NCI-H2227 treated with DMSO at 0.1 percent for 48 hours (cell line): ENCODE results near the gene SCRN3.
"Not testable (repeated sequence)": the region's sequence is repeated elsewhere in the genome, so short reads cannot be mapped to it uniquely, and the experiment has no call there.

Experiments used
- DNase-seq: peaks from one replicate; lab custom pipeline; 2025; lab: John Stamatoyannopoulos, UW

The SCRN3 gene, protein sequence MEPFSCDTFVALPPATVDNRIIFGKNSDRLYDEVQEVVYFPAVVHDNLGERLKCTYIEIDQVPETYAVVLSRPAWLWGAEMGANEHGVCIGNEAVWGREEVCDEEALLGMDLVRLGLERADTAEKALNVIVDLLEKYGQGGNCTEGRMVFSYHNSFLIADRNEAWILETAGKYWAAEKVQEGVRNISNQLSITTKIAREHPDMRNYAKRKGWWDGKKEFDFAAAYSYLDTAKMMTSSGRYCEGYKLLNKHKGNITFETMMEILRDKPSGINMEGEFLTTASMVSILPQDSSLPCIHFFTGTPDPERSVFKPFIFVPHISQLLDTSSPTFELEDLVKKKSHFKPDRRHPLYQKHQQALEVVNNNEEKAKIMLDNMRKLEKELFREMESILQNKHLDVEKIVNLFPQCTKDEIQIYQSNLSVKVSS

DNA sequence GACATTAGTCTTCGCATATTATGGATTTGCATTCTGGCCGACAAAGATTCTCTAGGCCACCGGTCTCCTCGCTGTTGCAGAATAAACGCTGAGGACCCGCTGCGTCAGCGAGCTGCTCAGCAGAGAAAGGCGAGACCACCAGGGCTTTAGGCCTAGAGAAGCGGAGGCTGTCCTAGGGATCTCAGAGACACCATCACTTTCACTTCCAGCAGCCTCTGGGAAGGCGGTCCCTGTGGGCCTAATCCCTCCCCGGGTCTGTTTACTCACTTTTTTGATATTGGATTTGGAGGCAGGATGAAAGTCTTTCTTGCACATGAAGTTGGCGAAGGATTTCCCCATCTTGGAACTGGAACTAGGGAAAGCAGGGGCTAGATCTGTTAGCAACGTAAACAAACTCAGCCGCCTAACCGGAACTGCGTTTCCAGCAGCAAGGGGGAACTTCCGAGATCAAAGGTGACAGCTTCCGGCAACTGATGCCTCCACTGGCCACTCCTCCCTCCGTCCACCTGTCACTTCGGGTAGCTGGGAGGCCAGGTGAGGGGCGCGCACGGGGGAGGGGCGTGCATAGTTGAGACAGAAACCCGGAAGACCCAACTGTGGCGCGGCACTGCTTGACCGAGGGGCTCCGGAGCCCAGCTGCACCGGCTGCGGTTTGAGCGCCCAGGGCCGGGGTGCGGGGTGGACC is at the start of gene SCRN3:
SCRN3 (plus strand) TSS at position 447 of the 685 bp plus-strand sequence. CDS start 2,554 bp downstream, outside the sequence.
- peak; percentile 90 for DNase-seq

DNA sequence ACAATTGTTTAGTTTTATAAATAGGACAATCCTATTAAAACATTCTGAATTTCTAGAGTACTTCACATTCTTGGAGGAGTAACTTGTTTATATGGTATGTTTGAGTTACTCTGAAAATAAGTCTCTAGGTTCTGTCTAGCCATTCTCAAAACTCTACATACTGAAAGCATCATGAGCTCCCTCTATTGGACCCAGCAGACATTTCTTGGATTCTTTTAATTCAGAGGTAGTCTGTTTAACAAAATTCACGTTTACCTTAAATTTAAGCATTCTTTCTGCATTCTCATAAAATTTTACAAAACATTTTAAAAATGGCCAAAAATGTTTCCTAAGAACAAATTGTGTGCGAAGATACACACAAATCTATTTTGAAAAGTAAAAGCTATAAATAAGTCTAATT is 45.5 kb upstream of the SCRN3 start:
- DNase-seq, result peak; percentile 16

DNA sequence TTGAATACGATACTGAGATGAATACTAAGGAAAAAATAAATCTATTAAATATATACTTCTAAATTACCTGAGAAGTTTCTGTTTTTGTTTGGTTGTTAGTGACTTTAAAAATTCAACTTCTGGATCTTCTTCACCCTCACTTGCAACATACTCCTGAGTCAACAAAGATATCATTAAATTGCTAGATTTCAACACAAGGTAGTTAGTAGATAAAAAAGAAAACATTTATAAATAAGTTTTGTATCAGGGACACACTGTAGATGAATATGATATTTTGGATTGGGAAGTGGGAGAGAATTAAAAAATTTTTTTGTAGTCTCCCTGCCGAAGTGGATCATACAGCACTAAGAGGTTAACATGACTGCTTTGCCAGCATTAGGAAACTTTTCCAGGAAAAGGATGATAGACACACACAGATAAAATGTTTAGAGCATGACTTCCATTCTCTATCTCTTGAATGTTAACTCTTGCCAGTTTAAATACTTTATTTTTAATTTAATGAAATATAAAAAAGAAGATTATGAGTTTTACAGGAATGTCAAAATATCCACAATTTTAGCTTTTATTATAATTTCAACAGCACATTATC is 44.8 kb upstream of the SCRN3 start:
- no peak for DNase-seq

DNA sequence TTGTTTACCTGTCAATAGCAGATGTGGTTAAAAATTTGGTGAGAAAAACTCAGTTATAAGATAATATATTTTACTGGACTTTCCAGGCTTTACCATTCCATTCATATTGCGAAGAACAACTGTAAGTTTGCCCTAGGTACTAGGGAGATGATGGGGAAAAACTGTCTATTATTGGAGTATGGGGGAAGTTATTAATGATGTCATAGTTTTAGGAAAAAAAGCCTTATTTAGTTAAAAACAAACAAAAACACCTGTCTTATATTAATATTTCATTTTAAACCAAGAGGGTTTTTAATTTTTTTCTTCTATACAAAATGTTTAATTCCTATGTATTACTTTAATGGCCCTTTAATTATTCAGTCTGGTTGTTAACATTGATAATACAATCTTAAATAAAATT is 42.5 kb upstream of the SCRN3 start:
- no peak for DNase-seq

DNA sequence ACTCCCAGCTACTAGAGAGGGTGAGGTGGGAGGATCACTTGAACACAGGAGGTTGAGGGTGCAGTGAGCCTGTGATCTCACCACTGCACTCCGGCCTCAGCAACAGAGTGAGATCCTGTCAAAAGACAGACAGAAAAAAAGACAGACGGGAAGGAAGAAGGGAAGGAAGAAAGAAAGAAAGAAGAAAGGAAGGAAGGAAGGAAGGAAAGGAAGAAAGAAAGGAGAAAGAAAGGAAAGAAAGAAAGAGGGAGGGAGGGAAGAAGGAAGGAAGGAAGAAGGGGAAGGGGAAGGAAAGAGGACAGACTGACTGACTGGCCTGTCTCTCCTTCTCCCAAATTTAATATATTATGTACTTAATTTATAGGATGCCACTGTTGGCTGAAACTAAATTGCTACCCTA is 39.2 kb upstream of the SCRN3 start:
- no peak for DNase-seq

DNA sequence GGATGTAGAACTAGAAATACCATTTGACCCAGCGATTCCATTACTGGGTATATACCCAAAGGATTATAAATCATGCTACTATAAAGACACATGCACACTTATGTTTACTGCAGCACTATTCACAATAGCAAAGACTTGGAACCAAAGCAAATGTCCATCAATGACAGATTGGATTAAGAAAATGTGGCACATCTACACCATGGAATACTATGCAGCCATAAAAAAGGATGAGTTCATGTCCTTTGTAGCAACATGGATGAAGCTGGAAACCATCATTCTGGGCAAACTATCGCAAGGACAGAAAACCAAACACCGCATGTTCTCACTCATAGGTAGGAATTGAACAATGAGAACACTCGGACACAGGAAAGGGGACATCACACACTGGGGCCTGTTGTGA is 35.9 kb upstream of the SCRN3 start:
- DNase-seq, result not testable (repeated sequence)

DNA sequence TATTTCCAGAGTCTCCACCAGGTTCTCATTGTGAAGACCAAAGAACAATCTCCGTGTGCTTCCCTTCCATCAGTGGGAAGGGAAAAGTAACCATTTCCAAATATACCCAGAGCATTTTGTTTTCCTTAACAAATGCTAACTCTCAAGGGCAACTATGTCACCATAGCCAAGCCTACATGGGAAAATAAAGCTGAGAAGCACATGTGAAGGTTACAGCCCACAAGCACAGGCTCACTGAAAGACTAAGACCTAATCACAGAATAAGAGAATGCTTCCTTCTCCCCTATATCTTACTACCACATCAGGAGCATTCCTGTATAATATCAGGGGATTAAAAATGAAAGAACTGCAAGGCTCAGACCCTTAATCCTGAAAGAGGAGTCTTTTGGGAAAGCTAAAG is 32.6 kb upstream of the SCRN3 start:
- DNase-seq, result no peak

DNA sequence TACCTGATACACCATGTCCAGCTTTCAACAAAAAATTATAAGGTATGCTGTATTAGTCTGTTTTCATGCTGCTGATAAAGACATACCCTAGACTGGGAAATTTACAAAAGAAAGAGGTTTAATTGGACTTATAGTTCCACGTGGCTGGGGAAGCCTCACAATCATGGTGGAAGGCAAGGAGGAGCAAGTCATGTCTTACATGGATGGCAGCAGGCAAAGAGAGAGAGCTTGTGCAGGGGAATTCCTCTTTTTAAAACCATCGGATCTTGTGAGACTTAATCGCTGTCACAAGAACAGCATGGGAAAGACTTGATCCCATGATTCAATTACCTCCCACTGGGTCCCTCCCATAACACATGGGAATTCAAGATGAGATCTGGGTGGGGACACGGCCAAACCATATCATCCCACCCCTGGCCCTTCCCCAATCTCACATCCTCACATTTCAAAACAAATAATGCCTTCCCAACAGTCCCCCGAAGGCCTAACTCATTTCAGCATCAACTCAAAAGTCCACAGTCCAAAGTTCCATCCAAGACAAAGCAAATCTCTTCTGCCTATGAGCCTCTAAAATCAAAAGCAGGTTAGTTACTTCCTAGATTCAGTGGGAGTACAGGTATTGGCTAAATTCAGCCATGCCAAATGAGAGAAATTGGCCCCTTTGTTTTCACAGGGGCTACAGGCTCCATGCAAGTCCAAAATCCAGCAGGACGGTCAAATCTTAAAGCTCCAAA is 31.9 kb upstream of the SCRN3 start:
- not testable (repeated sequence) for DNase-seq

DNA sequence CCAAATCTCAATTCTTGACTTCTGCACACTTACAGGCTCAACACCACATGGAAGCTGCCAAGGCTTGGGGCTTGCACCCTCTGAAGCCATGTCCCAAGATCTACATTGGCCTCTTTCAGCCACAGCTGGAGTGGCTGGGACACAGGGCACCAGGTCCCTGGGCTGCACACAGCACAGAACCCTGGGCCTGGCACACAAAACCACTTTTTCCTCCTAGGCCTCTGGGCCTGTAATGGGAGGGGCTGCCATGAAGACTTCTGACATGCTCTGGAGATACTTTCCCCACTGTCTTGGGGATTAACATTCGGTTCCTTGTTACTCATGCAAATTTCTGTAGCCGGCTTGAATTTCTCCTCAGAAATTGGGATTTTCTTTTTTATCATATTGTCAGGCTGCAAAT is 30.9 kb upstream of the SCRN3 start:
- DNase-seq, result no peak

DNA sequence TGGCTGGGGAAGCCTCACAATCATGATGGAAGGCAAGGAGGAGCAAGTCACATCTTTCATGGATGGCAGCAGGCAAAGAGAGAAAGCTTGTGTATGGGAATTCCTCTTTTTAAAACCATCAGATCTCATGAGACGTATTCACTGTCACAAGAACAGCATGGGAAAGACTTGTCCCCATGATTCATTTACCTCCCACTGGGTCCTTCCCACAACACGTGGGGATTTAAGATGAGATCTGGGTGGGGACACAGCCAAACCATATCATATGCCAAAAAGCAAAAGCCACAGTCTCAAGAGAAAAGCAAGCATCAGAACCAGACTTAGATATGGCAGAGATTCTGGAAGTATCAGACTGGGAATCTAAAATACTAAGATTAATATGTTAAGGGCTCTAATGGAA is 30.0 kb upstream of the SCRN3 start:
- no peak for DNase-seq

DNA sequence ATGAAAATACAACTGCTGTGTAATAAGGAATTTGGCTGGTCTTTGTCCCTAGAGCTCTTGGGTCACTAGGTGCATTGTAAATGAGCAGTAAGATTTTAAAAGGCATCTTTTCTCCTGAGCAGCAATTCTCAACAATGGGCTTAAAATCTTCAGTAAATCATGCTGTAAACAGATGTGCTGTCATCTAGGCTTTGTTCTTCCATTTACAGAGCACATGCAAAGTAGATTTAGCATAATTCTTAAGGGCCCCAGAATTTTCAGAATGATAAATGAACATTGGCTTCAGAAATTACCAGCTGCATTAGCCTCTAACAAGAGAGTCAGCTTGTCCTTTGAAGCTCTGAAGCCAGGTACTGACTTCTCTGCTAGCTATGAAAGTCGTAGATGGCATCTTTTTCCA is 26.8 kb upstream of the SCRN3 start:
- no peak for DNase-seq

DNA sequence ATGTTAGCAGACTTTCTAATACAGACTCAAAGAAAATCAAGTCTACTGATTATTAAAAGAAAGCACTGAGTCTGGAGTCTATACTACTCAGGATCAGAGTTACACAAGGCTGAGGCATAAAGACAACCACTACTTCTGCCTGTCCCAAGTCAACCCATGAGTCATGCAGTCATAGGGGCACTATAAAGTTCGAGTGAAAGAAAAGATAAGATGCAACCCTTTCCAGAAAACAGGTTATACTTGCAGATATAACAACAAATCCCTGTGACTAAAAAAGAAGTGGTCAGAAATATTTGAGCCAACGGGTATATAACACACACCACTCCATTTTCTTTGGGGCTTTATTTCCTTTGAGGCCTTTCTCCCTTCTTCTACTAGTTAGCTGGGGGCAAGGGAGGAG is 18.6 kb upstream of the SCRN3 start:
- DNase-seq, result no peak

DNA sequence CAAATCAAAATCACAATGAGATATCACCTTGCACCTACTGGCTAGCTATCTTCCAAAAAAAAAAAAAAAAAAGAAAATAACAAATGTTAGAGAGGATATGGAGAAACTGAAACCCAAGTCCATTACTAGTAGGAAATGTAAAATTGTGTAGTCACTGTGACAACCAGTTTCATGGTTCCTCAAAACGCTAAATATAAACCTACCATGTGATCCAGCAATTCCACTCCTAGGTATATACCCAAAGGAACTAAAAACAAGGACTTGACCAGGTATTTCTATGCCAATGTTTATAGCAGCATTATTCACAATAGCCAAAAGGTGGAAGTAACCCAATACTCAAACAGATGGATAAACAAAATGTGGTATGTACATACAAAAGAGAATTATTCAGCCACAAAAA is 11.7 kb upstream of the SCRN3 start:
- no peak for DNase-seq

DNA sequence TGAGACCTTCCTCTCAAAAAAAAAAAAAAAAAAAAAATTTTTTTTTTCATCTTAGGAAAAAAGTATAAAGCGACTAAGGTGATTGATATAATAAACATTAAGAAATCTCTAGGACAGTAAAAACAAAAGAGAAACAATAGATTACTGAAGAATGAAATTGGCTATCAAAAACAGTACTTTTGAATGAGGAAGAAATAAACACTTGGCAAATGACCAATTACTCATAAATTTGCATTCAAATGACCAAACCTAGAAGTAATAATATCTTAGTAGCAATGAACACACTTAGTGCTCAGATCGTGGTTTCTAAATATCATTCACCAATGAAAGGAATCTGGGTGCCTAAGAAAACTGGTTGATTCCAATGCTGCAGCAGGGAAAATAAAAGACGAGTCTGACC is 10.3 kb upstream of the SCRN3 start:
- DNase-seq, result no peak

DNA sequence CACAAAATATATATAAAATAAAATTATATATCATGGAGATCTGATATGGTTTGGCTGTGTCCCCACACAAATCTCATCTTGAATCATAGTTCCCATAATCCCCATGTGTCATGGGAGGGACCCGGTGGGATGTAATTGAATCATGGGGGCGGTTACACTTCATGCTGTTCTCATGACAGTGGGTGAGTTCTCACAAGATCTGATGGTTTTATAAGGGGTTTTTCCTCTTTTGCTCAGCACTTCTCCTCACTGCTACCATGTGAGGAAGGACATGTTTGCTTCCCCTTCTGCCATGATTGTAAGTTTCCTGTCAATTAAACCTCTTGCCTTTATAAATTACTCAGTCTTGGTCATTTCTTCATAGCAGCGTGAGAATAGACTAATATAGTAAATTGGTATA is 6.8 kb upstream of the SCRN3 start:
- DNase-seq, result not testable (repeated sequence)

DNA sequence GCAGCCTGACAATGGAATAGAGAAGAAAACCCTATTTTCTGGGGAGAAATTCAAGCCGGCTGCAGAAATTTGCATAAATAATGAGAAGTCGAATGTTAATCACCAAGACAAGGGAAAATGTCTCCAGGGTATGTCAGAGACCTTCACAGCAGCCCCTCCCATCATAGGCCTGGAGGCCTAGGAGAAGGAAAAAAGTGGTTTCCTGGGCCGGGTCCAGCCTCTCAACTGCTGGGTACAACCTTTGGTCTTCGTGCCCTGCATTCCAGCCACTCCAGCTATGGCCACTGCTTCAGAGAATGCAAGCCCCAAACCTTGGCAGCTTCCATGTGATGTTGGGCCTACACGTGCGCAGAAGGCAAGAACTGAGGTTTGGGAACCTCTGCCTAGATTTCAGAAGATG is 6.0 kb upstream of the SCRN3 start:
- DNase-seq, result no peak

DNA sequence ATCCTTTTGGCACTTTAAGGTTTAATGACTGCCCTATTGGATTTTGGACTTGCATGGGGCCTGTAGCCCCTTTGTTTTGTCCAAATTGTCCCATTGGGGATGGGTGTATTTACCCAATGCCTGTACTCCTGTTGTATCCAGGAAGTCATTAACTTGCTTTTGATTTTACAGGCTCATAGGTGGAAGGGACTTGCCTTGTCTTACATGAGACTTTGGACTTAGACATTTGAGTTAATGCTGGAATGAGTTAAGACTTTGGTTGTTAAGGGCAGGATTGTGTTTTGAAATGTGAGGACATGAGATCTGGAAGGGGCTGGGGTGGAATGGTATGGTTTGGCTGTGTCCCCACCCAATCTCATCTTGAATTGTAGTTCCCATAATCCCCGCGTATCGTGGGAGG is 5.2 kb upstream of the SCRN3 start:
- DNase-seq, result not testable (repeated sequence)

DNA sequence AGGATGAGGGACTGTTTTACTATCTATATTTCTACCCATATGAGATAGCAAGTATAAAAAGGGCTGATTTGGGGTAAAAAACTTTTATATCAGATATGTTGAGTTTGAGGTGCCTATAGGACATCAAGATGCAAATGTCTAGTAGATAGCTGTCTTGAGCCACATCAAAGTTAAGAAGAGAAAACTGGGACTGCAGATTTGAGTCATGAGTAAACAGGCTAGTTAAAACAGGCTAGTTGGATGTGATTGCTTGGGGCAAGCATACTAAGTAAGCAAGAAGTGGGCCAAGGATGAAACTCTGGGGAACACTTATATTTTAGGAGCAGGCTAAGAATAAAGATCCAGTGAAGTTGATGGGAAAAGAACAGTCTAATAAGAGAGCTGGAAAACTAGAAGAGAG is 2.8 kb upstream of the SCRN3 start:
- DNase-seq, result no peak

DNA sequence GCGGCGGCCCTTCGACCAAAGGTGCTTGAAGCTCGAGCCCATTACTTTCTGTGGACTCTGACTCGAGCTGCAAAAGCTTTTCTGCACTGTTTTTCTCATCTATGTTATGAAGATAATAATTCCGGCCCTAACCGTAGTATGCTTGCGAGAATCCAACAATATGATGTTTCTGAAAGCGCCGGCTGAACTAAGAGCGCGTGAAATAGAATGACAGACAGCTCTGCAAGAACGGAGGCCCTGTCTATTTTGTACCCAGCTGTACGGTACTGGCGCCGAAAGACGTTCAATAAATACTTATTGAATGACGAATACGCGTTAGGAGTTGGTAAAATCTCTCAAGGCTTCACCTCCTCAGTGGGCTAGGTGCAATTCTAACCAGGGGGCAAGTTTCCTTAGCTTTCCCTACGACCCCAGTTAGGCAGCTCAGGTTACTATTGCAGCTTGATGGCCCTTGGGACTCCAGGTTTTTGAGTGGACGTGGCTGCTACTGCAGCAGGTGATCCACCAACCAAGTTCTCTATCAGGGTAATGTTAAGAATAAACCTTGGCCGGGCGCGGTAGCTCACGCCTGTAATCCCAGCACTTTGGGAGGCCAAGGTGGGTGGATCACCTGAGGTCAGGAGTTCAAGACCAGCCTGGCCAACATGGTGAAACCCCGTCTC is 570 bp downstream of the SCRN3 start:
- DNase-seq, result peak; percentile 58

DNA sequence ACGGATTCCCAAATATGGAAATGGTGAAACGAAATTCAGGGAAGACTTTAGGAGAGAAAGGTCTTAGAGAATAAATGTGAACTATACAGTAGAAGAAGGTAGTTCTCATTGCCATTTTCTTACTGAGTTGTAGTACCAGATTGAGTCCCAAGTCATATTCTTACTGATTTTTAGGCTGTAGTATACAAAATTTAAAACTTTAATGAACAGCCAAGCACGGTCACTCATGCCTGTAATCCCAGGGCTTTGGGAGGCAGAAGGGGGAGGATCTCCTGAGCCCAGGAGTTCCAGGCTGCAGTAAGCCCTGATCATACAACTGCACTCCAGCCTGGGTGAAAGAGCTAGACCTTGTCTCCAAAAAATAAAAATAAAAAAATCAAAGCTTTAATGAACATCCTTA is 2.2 kb downstream of the SCRN3 start:
- DNase-seq, result no peak

DNA sequence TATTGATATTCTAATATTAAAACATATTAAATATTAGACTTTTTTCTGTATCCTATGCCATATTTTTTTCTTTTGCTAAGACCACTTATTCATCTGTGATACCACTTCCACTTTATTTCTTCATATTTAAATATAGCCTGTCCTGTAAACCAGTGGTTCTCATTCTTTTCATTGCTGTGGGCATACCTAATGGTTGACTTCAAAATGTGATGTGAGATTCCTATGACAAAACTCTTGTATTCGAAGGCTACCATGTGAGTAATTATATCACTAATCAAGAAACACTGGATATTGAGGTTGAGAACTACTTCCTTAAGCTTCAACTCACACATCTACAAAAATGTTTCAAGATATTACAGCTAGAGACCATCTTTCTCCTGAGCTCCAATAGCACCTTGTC is 3.6 kb downstream of the SCRN3 start:
- DNase-seq, result no peak

DNA sequence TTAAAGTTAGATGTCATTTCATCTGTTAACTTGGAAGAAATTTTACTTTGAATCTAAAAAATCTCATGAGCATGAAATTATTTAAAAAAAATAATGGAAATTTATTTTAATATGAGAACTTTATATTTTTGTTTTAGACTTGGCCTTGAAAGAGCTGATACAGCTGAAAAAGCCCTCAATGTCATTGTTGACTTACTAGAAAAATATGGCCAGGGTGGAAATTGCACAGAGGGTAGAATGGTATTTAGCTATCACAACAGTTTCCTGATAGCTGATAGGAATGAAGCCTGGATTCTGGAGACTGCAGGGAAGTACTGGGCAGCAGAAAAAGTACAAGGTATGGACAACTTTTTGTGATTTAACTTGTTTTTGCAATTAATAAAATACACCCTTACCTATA is 5.3 kb downstream of the SCRN3 start:
- no peak for DNase-seq
